GM12874 (cell line): Measurements from ENCODE around the gene EXOC6B.

Experiments
- TF ChIP-seq, protein P1 (sequence below): IDR thresholded peaks from 2 replicates; pipeline ENCODE4 v1.5.1; 2011; ENCODE audit warnings: low read depth, mild to moderate bottlenecking, control low read depth, low read length, moderate library complexity; ENCODE audit not compliant: insufficient read depth

EXOC6B gene

DNA sequence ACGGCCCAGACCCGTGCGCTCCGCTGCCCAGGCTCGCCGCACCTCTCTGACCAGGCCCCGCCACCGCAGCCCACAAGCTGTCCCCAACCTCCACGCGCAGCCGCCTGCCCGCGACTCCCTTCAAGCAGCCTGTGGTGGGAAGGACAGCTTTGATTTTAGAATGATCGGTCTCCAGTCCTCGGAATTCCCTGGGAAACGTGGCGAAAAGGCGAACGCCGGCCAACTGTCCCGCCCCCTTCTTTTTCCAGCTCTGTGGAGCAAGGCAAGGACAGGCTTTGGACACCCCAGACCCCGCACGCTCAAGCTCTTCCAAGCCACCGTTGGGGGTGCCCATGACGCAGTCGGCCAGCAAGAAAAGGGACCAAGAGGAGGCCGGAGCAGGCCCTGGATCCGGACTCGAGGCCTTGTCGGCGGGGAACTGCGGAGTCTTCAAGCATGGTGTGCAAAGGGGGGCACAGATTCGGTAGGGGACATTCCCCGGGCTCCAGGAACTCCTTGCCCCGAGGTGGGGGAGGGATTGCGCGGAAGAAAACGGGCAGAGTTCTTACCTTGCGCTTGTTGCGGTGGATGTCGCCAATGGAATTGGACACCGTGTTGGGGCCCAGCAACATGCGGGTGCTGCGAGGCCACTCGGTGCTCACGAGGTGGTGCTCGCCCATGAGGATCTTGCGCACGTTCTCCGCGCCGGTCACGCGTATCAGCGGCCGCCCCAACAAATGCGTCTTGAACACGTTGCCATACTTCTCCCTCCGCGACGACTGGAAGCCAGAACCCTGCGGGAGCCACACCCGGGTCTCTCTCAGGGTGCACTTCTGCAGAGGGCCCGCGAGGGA lies 682.2 kb downstream of the EXOC6B start:
- TF ChIP-seq, protein P1, sequence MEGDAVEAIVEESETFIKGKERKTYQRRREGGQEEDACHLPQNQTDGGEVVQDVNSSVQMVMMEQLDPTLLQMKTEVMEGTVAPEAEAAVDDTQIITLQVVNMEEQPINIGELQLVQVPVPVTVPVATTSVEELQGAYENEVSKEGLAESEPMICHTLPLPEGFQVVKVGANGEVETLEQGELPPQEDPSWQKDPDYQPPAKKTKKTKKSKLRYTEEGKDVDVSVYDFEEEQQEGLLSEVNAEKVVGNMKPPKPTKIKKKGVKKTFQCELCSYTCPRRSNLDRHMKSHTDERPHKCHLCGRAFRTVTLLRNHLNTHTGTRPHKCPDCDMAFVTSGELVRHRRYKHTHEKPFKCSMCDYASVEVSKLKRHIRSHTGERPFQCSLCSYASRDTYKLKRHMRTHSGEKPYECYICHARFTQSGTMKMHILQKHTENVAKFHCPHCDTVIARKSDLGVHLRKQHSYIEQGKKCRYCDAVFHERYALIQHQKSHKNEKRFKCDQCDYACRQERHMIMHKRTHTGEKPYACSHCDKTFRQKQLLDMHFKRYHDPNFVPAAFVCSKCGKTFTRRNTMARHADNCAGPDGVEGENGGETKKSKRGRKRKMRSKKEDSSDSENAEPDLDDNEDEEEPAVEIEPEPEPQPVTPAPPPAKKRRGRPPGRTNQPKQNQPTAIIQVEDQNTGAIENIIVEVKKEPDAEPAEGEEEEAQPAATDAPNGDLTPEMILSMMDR: no peak

DNA sequence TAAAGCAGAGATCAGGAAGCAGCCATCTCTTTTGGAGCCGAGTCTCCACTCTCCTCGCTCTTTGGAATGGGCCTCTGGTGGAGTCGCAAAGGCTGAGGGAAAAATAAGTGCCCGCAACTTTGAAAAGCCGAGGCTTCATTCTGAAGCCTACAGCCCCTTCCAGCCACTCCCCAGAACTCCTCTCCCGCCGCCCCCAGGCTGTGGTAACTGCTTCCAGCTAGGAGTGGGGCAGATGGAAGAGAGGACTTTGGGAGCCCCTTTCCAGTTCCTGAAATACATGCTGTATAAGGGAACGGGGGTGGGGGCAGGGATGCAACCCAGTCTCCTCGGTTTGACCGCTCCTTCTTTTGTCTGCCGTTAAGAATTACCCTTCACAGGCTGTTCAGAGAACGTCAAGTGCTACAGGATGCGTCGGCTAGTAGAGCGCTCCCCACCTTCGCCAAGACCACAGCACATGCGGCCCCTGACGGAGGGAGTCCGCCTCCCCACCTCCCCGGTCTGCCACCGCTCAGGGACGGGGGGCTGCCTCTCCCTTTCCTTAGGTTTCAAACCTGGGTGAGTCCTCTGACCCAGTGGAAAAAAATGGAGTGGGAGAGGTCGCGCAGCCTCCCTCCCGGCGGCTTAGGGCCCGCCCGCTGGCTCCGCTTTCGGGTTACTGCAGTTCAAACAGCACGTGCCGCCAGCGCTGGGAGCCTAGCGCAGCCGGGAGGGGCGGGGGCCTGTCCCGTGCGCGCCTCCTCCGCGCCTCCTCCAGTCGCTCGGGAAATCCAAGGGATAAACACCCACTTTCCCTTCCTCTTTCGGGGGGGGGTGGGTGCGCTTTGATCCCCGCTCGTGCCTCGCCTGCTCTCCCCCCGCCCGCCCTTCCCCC lies 683.0 kb downstream of the EXOC6B start:
- TF ChIP-seq, protein P1: no peak

DNA sequence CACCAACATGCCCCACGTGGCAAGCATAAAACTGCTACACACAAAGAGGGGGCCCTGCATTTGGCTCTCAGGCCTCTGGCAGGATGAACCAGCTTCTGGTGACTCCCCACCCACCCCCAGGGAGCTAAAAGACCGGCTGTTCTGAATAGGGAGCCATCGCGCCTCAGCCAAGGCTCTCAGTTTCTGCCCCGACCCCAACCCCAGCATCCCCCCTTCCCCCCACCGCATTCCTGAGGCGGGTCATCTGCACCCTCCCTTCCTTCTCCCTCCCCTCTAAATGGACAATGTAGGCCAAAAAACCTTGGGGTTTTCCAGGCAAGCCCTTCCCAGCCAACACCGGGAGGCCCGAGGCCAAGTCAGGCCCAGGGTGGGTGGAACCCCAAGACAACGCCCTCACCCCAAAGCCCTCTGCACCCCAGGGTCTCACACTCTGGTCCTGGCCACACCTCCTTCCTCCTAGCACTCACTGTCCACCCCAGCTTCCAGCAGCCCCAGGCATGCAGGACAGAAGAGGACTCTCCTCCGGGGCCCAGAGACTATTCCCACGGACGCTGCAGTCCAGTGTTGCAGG lies 683.9 kb downstream of the EXOC6B start:
- TF ChIP-seq, protein P1: no peak

DNA sequence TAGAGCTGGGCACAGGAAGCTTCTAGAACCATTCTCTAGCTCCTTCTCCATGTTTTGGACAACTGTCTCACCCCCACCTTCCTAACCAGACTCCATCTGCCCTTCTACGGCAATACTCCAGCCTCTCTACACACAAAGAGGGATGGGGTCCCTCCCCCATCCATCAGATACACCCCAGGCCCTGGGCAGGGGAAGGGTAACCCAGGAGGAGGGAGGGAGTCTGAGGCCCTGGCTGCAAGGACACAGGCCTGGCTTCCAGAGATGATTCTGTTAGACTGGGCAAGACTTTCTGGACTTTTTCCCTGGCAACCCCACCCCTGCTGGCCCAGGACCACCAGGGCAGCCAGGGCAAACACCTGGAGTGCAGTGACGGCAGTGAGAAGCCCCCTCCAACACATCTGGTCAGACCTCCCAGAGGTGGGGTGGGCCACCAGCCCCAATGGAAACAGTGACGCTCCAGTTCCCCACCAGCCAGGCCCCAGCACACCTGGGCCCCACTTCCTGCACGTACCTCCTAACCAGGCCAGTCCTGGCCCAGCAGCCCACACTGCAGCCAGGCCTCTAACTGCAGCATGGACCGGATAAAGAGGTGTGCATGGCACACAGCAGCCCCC lies 684.7 kb downstream of the EXOC6B start:
- TF ChIP-seq, protein P1: no peak

DNA sequence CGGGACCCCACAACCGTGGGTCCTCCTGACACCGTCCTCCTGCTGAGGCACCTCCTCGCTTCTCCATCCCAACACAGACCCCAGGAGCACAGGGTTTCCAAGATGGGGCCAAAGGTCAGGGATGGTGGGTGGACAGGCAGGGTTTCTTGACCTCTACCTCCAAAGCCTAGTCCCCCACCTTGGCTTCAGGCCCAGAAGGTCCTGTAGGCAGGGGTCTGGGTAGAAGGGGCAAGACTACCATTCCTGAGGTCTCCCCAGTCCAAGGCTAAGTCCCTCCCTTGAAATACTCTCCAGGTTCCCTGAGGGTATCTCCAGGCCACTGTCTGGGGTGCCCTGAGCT lies 685.2 kb downstream of the EXOC6B start:
- TF ChIP-seq, protein P1: no peak

DNA sequence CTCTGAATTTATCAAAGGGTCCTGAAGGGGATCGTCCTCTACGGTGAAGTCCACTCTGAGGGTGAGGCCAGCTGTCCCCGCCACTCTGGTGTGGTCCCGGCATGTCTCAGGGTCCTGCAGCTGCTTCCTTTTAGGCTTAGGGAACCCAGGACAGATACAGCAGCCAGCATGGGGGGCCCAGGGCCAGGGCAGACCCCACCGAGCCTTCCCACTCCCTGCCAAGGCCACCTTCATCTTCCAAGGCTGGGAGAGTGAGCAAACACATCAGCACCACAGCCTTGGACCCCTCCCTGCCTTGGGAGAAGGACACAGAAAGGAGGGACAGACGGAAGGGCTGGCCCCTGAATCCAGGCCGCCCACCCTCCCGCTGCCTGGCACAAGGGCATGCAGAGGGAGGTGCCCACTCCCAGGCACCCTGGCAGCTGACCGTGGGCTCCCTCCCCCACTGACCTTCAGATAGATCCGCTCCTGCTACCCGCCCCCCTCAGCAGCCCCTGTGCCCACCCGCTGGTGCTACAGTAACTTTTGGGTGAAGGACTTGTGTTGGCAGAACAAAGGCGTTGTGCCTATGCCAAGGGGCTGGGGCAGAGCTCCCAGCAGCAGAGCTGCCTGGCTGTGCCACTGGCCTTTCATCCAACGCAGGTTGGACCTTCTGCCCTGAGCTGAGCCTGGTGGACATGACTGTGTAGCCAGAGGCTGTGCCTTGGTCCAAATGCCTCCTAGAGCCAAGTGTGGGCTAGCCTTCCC lies 685.8 kb downstream of the EXOC6B start:
- TF ChIP-seq, protein P1: no peak
